ENCODE measurements around the gene SEMA6D.

SEMA6D gene

GRCh38 chr15:47814620-47815019 lies 97.3 kb downstream of the SEMA6D start:
- Histone ChIP-seq H3K4me1 (ENCODE audit: control extremely low read depth in 1 of 4, control insufficient read depth in 4 of 4, insufficient read depth in 4 of 4, low read length in 3 of 4) (no peaks in the 10 kb centered on the region), H3K36me3 (ENCODE audit: control insufficient read depth in 4 of 4, insufficient read depth in 4 of 4, low read length in 3 of 4) (no peaks in the 10 kb centered on the region), H3K27me3 (replicated peaks in 2 of 5; ENCODE audit: control insufficient read depth in 4 of 5, insufficient read depth in 5 of 5, low read length in 4 of 5) (peaks cover 0 to 3% (median 0%) of the 10 kb centered on the region in 5 experiments), H3K27ac (ENCODE audit: insufficient read depth in 1 of 2, low read depth in 1 of 2, low read length in 2 of 2, poor library complexity in 1 of 2, severe bottlenecking in 2 of 2) (no peak overlapping the region), H3K4me3 (ENCODE audit: control insufficient read depth in 1 of 7, extremely low read depth in 1 of 7, insufficient read depth in 4 of 7, low read depth in 2 of 7, low read length in 6 of 7) (no peak overlapping the region), H3K9me3 (ENCODE audit: control extremely low read depth in 1 of 5, control insufficient read depth in 4 of 5, insufficient read depth in 2 of 5, low read depth in 1 of 5, low read length in 4 of 5) (no peaks in the 10 kb centered on the region)
- POLR2A ChIA-PET, result no interaction called here
- CTCF ChIA-PET, result no interaction called here
- no peak for DNase-seq
- WGBS (ENCODE audit: insufficient coverage), result no CpG with 5 or more reads among the region's 1 CpG

- WGBS (ENCODE audit: insufficient coverage), result 94% methylated on average over 4 of the region's 5 CpGs
- Histone ChIP-seq H3K4me1 (ENCODE audit: control extremely low read depth in 1 of 4, control insufficient read depth in 4 of 4, insufficient read depth in 4 of 4, low read length in 3 of 4) (no peaks in the 10 kb centered on the region), H3K36me3 (ENCODE audit: control insufficient read depth in 4 of 4, insufficient read depth in 4 of 4, low read length in 3 of 4) (no peaks in the 10 kb centered on the region), H3K27ac (ENCODE audit: insufficient read depth in 1 of 2, low read depth in 1 of 2, low read length in 2 of 2, poor library complexity in 1 of 2, severe bottlenecking in 2 of 2) (no peak overlapping the region), H3K4me3 (ENCODE audit: control insufficient read depth in 1 of 7, extremely low read depth in 1 of 7, insufficient read depth in 4 of 7, low read depth in 2 of 7, low read length in 6 of 7) (no peak overlapping the region), H3K27me3 (replicated peaks in 2 of 5; ENCODE audit: control insufficient read depth in 4 of 5, insufficient read depth in 5 of 5, low read length in 4 of 5) (peaks cover 0 to 3% (median 0%) of the 10 kb centered on the region in 5 experiments), H3K9me3 (ENCODE audit: control extremely low read depth in 1 of 5, control insufficient read depth in 4 of 5, insufficient read depth in 2 of 5, low read depth in 1 of 5, low read length in 4 of 5) (no peaks in the 10 kb centered on the region)
- ChIA-PET CTCF (no interaction called here), POLR2A (no interaction called here)
- DNase-seq, result no peak
These were observed 100.8 kb downstream of the SEMA6D start for GRCh38 chr15:47817969-47818548.

GRCh38 chr15:47819158-47819557 lies 101.9 kb downstream of the SEMA6D start:
- no peaks in the 10 kb centered on the region for H3K36me3 ChIP-seq (ENCODE audit: control insufficient read depth in 4 of 4, insufficient read depth in 4 of 4, low read length in 3 of 4)
- peaks cover 0 to 3% (median 0%) of the 10 kb centered on the region in 5 experiments for H3K27me3 ChIP-seq (replicated peaks in 2 of 5; ENCODE audit: control insufficient read depth in 4 of 5, insufficient read depth in 5 of 5, low read length in 4 of 5)
- WGBS (ENCODE audit: insufficient coverage), result 100% methylated on average over 1 of the region's 2 CpGs
- no peaks in the 10 kb centered on the region for H3K4me1 ChIP-seq (ENCODE audit: control extremely low read depth in 1 of 4, control insufficient read depth in 4 of 4, insufficient read depth in 4 of 4, low read length in 3 of 4)
- DNase-seq, result no peak
- no peak overlapping the region for H3K4me3 ChIP-seq (ENCODE audit: control insufficient read depth in 1 of 7, extremely low read depth in 1 of 7, insufficient read depth in 4 of 7, low read depth in 2 of 7, low read length in 6 of 7)
- ChIA-PET CTCF (no interaction called here), POLR2A (no interaction called here)
- no peak overlapping the region for H3K27ac ChIP-seq (ENCODE audit: insufficient read depth in 1 of 2, low read depth in 1 of 2, low read length in 2 of 2, poor library complexity in 1 of 2, severe bottlenecking in 2 of 2)
- H3K9me3 ChIP-seq (ENCODE audit: control extremely low read depth in 1 of 5, control insufficient read depth in 4 of 5, insufficient read depth in 2 of 5, low read depth in 1 of 5, low read length in 4 of 5), result no peaks in the 10 kb centered on the region

- H3K27ac ChIP-seq (ENCODE audit: insufficient read depth in 1 of 2, low read depth in 1 of 2, low read length in 2 of 2, poor library complexity in 1 of 2, severe bottlenecking in 2 of 2), result no peak overlapping the region
- H3K36me3 ChIP-seq (ENCODE audit: control insufficient read depth in 4 of 4, insufficient read depth in 4 of 4, low read length in 3 of 4), result no peaks in the 10 kb centered on the region
- H3K9me3 ChIP-seq (ENCODE audit: control extremely low read depth in 1 of 5, control insufficient read depth in 4 of 5, insufficient read depth in 2 of 5, low read depth in 1 of 5, low read length in 4 of 5), result peaks cover 0 to under 1% (median 0%) of the 10 kb centered on the region in 5 experiments
- H3K27me3 ChIP-seq (replicated peaks in 2 of 5; ENCODE audit: control insufficient read depth in 4 of 5, insufficient read depth in 5 of 5, low read length in 4 of 5), result peaks cover 0 to 3% (median 0%) of the 10 kb centered on the region in 5 experiments
- ChIA-PET POLR2A (no interaction called here), CTCF (no interaction called here)
- WGBS (ENCODE audit: insufficient coverage), result 94% methylated on average over 5 of the region's 9 CpGs
- no peak for DNase-seq
- H3K4me3 ChIP-seq (ENCODE audit: control insufficient read depth in 1 of 7, extremely low read depth in 1 of 7, insufficient read depth in 4 of 7, low read depth in 2 of 7, low read length in 6 of 7), result no peak overlapping the region
- no peaks in the 10 kb centered on the region for H3K4me1 ChIP-seq (ENCODE audit: control extremely low read depth in 1 of 4, control insufficient read depth in 4 of 4, insufficient read depth in 4 of 4, low read length in 3 of 4)
These were observed 102.9 kb downstream of the SEMA6D start for GRCh38 chr15:47820057-47820746.

- CTCF ChIA-PET, result no interaction called here
These were observed 103.5 kb downstream of the SEMA6D start for GRCh38 chr15:47820747-47821319.

GRCh38 chr15:47822048-47822447 lies 104.7 kb downstream of the SEMA6D start:
- POLR2A ChIA-PET, result no interaction called here
- H3K27ac ChIP-seq (ENCODE audit: insufficient read depth in 1 of 2, low read depth in 1 of 2, low read length in 2 of 2, poor library complexity in 1 of 2, severe bottlenecking in 2 of 2), result no peak overlapping the region
- peaks cover 0 to 2% (median 0%) of the 10 kb centered on the region in 5 experiments for H3K9me3 ChIP-seq (ENCODE audit: control extremely low read depth in 1 of 5, control insufficient read depth in 4 of 5, insufficient read depth in 2 of 5, low read depth in 1 of 5, low read length in 4 of 5)
- H3K4me1 ChIP-seq (ENCODE audit: control extremely low read depth in 1 of 4, control insufficient read depth in 4 of 4, insufficient read depth in 4 of 4, low read length in 3 of 4), result no peaks in the 10 kb centered on the region
- WGBS (ENCODE audit: insufficient coverage), result 97% methylated on average over 3 of the region's 4 CpGs
- CTCF ChIA-PET, result no interaction called here
- peaks cover 0 to 2% (median 0%) of the 10 kb centered on the region in 5 experiments for H3K27me3 ChIP-seq (replicated peaks in 2 of 5; ENCODE audit: control insufficient read depth in 4 of 5, insufficient read depth in 5 of 5, low read length in 4 of 5)
- no peaks in the 10 kb centered on the region for H3K36me3 ChIP-seq (ENCODE audit: control insufficient read depth in 4 of 4, insufficient read depth in 4 of 4, low read length in 3 of 4)
- DNase-seq, result no peak
- no peak overlapping the region for H3K4me3 ChIP-seq (ENCODE audit: control insufficient read depth in 1 of 7, extremely low read depth in 1 of 7, insufficient read depth in 4 of 7, low read depth in 2 of 7, low read length in 6 of 7)

More at GRCh38 chr15:47820747-47821319, 103.5 kb downstream of the SEMA6D start:
- no peaks in the 10 kb centered on the region for H3K36me3 ChIP-seq (ENCODE audit: control insufficient read depth in 4 of 4, insufficient read depth in 4 of 4, low read length in 3 of 4)
- no peak for DNase-seq
- no peak overlapping the region for H3K27ac ChIP-seq (ENCODE audit: insufficient read depth in 1 of 2, low read depth in 1 of 2, low read length in 2 of 2, poor library complexity in 1 of 2, severe bottlenecking in 2 of 2)
- no peaks in the 10 kb centered on the region for H3K4me1 ChIP-seq (ENCODE audit: control extremely low read depth in 1 of 4, control insufficient read depth in 4 of 4, insufficient read depth in 4 of 4, low read length in 3 of 4)
- POLR2A ChIA-PET, result no interaction called here
- H3K9me3 ChIP-seq (ENCODE audit: control extremely low read depth in 1 of 5, control insufficient read depth in 4 of 5, insufficient read depth in 2 of 5, low read depth in 1 of 5, low read length in 4 of 5), result peaks cover 0 to 2% (median 0%) of the 10 kb centered on the region in 5 experiments
- 96% methylated on average over 3 of the region's 8 CpGs for WGBS (ENCODE audit: insufficient coverage)
- peaks cover 0 to 3% (median 0%) of the 10 kb centered on the region in 5 experiments for H3K27me3 ChIP-seq (replicated peaks in 2 of 5; ENCODE audit: control insufficient read depth in 4 of 5, insufficient read depth in 5 of 5, low read length in 4 of 5)
- H3K4me3 ChIP-seq (ENCODE audit: control insufficient read depth in 1 of 7, extremely low read depth in 1 of 7, insufficient read depth in 4 of 7, low read depth in 2 of 7, low read length in 6 of 7), result no peak overlapping the region

Measured in common myeloid progenitor, CD34-positive (primary cell).